ENCODE results near the gene TASL. TPM values are rescaled to one million over a fixed set of nuclear protein-coding genes. Genes with fewer than 3 reads are reported as not detected.

The TASL gene
- total and polyA plus RNA-seq, 2 donors (not counting 3 experiments of a cell fraction or from before 2014, with no cell fraction given): not detected

DNA sequence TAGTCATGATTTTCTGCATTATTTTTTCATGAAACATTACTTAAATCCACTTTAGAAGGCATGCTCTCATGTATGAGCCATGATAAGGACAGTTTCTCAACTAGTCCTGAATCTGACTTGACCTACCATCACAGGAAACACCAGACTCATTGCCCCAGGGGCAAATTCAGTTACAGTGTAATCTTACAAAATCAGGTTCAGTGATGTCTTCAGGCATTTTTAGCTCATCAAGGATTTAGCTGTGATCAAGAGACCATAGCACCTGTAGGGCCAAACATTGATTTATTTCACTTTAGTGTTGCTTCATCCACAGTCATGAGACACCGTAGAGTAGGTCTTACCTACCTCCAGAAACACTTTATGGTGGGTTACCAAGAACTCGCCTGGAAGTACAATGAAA, 3.1 kb upstream of the TASL start:
- POLR2A ChIA-PET: no interaction called here
- H3K4me1 ChIP-seq (ENCODE audit: control insufficient read depth, extremely low read depth, insufficient read depth, low read length): no peaks in the 10 kb centered on the region
- H3K4me2 ChIP-seq (ENCODE audit: insufficient read depth, low read length): no peak overlapping the region
- DNase-seq (ENCODE audit: low read depth, low spot score) (no peak), FAIRE-seq (no peak)
- TF ChIP-seq, protein P1, sequence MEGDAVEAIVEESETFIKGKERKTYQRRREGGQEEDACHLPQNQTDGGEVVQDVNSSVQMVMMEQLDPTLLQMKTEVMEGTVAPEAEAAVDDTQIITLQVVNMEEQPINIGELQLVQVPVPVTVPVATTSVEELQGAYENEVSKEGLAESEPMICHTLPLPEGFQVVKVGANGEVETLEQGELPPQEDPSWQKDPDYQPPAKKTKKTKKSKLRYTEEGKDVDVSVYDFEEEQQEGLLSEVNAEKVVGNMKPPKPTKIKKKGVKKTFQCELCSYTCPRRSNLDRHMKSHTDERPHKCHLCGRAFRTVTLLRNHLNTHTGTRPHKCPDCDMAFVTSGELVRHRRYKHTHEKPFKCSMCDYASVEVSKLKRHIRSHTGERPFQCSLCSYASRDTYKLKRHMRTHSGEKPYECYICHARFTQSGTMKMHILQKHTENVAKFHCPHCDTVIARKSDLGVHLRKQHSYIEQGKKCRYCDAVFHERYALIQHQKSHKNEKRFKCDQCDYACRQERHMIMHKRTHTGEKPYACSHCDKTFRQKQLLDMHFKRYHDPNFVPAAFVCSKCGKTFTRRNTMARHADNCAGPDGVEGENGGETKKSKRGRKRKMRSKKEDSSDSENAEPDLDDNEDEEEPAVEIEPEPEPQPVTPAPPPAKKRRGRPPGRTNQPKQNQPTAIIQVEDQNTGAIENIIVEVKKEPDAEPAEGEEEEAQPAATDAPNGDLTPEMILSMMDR (IDR thresholded peaks at IDR 0.05; ENCODE audit: extremely low read depth in 1 of 2, insufficient read depth in 1 of 2, low read depth in 1 of 2, low read length in 2 of 2): no peak
- TF ChIP-seq GATA2 (IDR thresholded peaks at IDR 0.05; ENCODE audit: insufficient read depth, insufficient read length, low read depth, low read length) (no peak), FOS (IDR thresholded peaks at IDR 0.05; ENCODE audit: borderline replicate concordance, insufficient read depth, low read length) (no peak), MYC (IDR thresholded peaks at IDR 0.05; ENCODE audit: low read depth, low read length) (no peak), JUN (IDR thresholded peaks at IDR 0.05; ENCODE audit: borderline replicate concordance, insufficient read depth, insufficient read length, low read depth) (no peak), EZH2 (IDR thresholded peaks at IDR 0.05; ENCODE audit: borderline replicate concordance, low read depth, low read length, severe bottlenecking) (no peak), POLR2AphosphoS5 (IDR thresholded peaks at IDR 0.05; ENCODE audit: insufficient read depth, low read depth, low read length) (no peak), POLR2A (IDR thresholded peaks at IDR 0.05; ENCODE audit: low read depth, low read length) (no peak)
- TF ChIP-seq, protein P2, sequence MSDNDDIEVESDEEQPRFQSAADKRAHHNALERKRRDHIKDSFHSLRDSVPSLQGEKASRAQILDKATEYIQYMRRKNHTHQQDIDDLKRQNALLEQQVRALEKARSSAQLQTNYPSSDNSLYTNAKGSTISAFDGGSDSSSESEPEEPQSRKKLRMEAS (IDR thresholded peaks at IDR 0.05; ENCODE audit: insufficient read depth, insufficient read length): no peak
- H3K36me3 ChIP-seq (ENCODE audit: control insufficient read depth in 2 of 2, extremely low read depth in 1 of 2, insufficient read depth in 2 of 2, low read length in 2 of 2): no peaks in the 10 kb centered on the region
- CTCF ChIA-PET: no interaction called here
- no peaks in the 10 kb centered on the region for H3K79me2 ChIP-seq (ENCODE audit: control insufficient read depth, insufficient read depth, low read length)
- no peaks in the 10 kb centered on the region for H3K27me3 ChIP-seq (ENCODE audit: control insufficient read depth in 2 of 2, insufficient read depth in 2 of 2, low read length in 2 of 2)
- H3K9me3 ChIP-seq (replicated peaks; ENCODE audit: control insufficient read depth, insufficient read depth, low read length): no peaks in the 10 kb centered on the region
- intact Hi-C loops (cut with micrococcal nuclease): no loop called here
- dilution Hi-C loops (cut with MboI; ENCODE audit: extremely low pct_ligation_motif_present, low sequenced_read_pairs): no loop called here
- no peak overlapping the region for H2AFZ ChIP-seq (ENCODE audit: low read depth, low read length)
- no peak overlapping the region for H3K27ac ChIP-seq (ENCODE audit: insufficient read depth, low read depth, low read length)
- H3K9me1 ChIP-seq (replicated peaks; ENCODE audit: control insufficient read depth, extremely low read depth, insufficient read depth, low read length): no peaks in the 10 kb centered on the region
- H3K4me3 ChIP-seq (replicated peaks in 1 of 3; ENCODE audit: insufficient read depth in 1 of 3, low read depth in 1 of 3, low read length in 3 of 3): no peak overlapping the region
- no peak overlapping the region for H3K9ac ChIP-seq (replicated peaks; ENCODE audit: extremely low read depth, insufficient read depth, low read length)
- BruUV-seq (replicated peaks): no TSS peak
- H4K20me1 ChIP-seq (replicated peaks; ENCODE audit: control insufficient read depth, extremely low read depth, insufficient read depth, low read length): no peaks in the 10 kb centered on the region

All from endothelial cell of umbilical vein (primary cell).